ENCODE results near the gene SOSTDC1.
A peak's percentile ranks its signal among the peaks of the same experiment; 100 is the strongest.

Gene SOSTDC1

GRCh38 chr7:16431646-16432424 lies 33.7 kb downstream of the SOSTDC1 start:
- no peaks in the 10 kb centered on the region for H3K36me3 ChIP-seq (ENCODE audit: control insufficient read depth, insufficient read depth, low read length)
- H3K4me3 ChIP-seq (ENCODE audit: low read depth, low read length): no peak overlapping the region
- H3K27ac ChIP-seq (ENCODE audit: low read depth, low read length): no peak overlapping the region
- no peak overlapping the region for H3K9ac ChIP-seq (ENCODE audit: low read length)
- H3K9me3 ChIP-seq (ENCODE audit: control insufficient read depth, insufficient read depth, low read depth, low read length): no peaks in the 10 kb centered on the region
- no peaks in the 10 kb centered on the region for H3K4me1 ChIP-seq (ENCODE audit: control insufficient read depth, insufficient read depth, low read length)
- no peaks in the 10 kb centered on the region for H3K27me3 ChIP-seq (ENCODE audit: control insufficient read depth, insufficient read depth, low read length)

- H3K27ac ChIP-seq (ENCODE audit: low read depth, low read length): no peak overlapping the region
- no peak overlapping the region for H3K4me3 ChIP-seq (ENCODE audit: low read depth, low read length)
- no peaks in the 10 kb centered on the region for H3K27me3 ChIP-seq (ENCODE audit: control insufficient read depth, insufficient read depth, low read length)
- H3K9ac ChIP-seq (ENCODE audit: low read length): no peak overlapping the region
- no peaks in the 10 kb centered on the region for H3K4me1 ChIP-seq (ENCODE audit: control insufficient read depth, insufficient read depth, low read length)
- no peaks in the 10 kb centered on the region for H3K36me3 ChIP-seq (ENCODE audit: control insufficient read depth, insufficient read depth, low read length)
- H3K9me3 ChIP-seq (ENCODE audit: control insufficient read depth, insufficient read depth, low read depth, low read length): no peaks in the 10 kb centered on the region
Observed at GRCh38 chr7:16430133-16430532, 35.4 kb downstream of the SOSTDC1 start.

GRCh38 chr7:16428672-16429071 lies 36.9 kb downstream of the SOSTDC1 start:
- Histone ChIP-seq H3K27ac (ENCODE audit: low read depth, low read length) (no peak overlapping the region), H3K4me1 (ENCODE audit: control insufficient read depth, insufficient read depth, low read length) (no peaks in the 10 kb centered on the region), H3K9me3 (ENCODE audit: control insufficient read depth, insufficient read depth, low read depth, low read length) (no peaks in the 10 kb centered on the region), H3K36me3 (ENCODE audit: control insufficient read depth, insufficient read depth, low read length) (no peaks in the 10 kb centered on the region), H3K27me3 (ENCODE audit: control insufficient read depth, insufficient read depth, low read length) (no peaks in the 10 kb centered on the region), H3K4me3 (ENCODE audit: low read depth, low read length) (no peak overlapping the region), H3K9ac (ENCODE audit: low read length) (no peak overlapping the region)

GRCh38 chr7:16428182-16428581 lies 37.4 kb downstream of the SOSTDC1 start:
- H3K9ac ChIP-seq (ENCODE audit: low read length): no peak overlapping the region
- no peaks in the 10 kb centered on the region for H3K9me3 ChIP-seq (ENCODE audit: control insufficient read depth, insufficient read depth, low read depth, low read length)
- H3K27ac ChIP-seq (ENCODE audit: low read depth, low read length): no peak overlapping the region
- no peaks in the 10 kb centered on the region for H3K36me3 ChIP-seq (ENCODE audit: control insufficient read depth, insufficient read depth, low read length)
- no peak overlapping the region for H3K4me3 ChIP-seq (ENCODE audit: low read depth, low read length)
- H3K4me1 ChIP-seq (ENCODE audit: control insufficient read depth, insufficient read depth, low read length): no peaks in the 10 kb centered on the region
- H3K27me3 ChIP-seq (ENCODE audit: control insufficient read depth, insufficient read depth, low read length): no peaks in the 10 kb centered on the region

GRCh38 chr7:16423761-16424160 lies 41.8 kb downstream of the SOSTDC1 start:
- H3K36me3 ChIP-seq (ENCODE audit: control insufficient read depth, insufficient read depth, low read length): no peaks in the 10 kb centered on the region
- no peak overlapping the region for H3K4me3 ChIP-seq (ENCODE audit: low read depth, low read length)
- no peak overlapping the region for H3K9ac ChIP-seq (ENCODE audit: low read length)
- no peaks in the 10 kb centered on the region for H3K9me3 ChIP-seq (ENCODE audit: control insufficient read depth, insufficient read depth, low read depth, low read length)
- H3K27ac ChIP-seq (ENCODE audit: low read depth, low read length): no peak overlapping the region
- peaks cover 19% of the 10 kb centered on the region; the same call in 1 of the 2 replicates for H3K27me3 ChIP-seq (ENCODE audit: control insufficient read depth, insufficient read depth, low read length)
- peaks cover 16% of the 10 kb centered on the region for H3K4me1 ChIP-seq (ENCODE audit: control insufficient read depth, insufficient read depth, low read length)

GRCh38 chr7:16422917-16423316 lies 42.6 kb downstream of the SOSTDC1 start:
- Histone ChIP-seq H3K9ac (ENCODE audit: low read length) (no peak overlapping the region), H3K36me3 (ENCODE audit: control insufficient read depth, insufficient read depth, low read length) (no peaks in the 10 kb centered on the region), H3K4me1 (ENCODE audit: control insufficient read depth, insufficient read depth, low read length) (peaks cover 16% of the 10 kb centered on the region), H3K4me3 (ENCODE audit: low read depth, low read length) (no peak overlapping the region), H3K9me3 (ENCODE audit: control insufficient read depth, insufficient read depth, low read depth, low read length) (no peaks in the 10 kb centered on the region), H3K27ac (ENCODE audit: low read depth, low read length) (no peak overlapping the region), H3K27me3 (ENCODE audit: control insufficient read depth, insufficient read depth, low read length) (peaks cover 19% of the 10 kb centered on the region; the same call in 1 of the 2 replicates)

- Histone ChIP-seq H3K36me3 (ENCODE audit: control insufficient read depth, insufficient read depth, low read length) (no peaks in the 10 kb centered on the region), H3K27ac (ENCODE audit: low read depth, low read length) (no peak overlapping the region), H3K9me3 (ENCODE audit: control insufficient read depth, insufficient read depth, low read depth, low read length) (no peaks in the 10 kb centered on the region), H3K9ac (ENCODE audit: low read length) (no peak overlapping the region), H3K27me3 (ENCODE audit: control insufficient read depth, insufficient read depth, low read length) (peaks cover 19% of the 10 kb centered on the region; the same call in 1 of the 2 replicates), H3K4me3 (ENCODE audit: low read depth, low read length) (peak overlapping the region; percentile 74; the same call in 1 of the 2 replicates), H3K4me1 (ENCODE audit: control insufficient read depth, insufficient read depth, low read length) (peaks cover 16% of the 10 kb centered on the region)
Observed at GRCh38 chr7:16422103-16422435, 43.5 kb downstream of the SOSTDC1 start.

- Histone ChIP-seq H3K27me3 (ENCODE audit: control insufficient read depth, insufficient read depth, low read length) (peaks cover 19% of the 10 kb centered on the region; the same call in 1 of the 2 replicates), H3K4me3 (ENCODE audit: low read depth, low read length) (peak within 1 kb of the TSS; percentile 74), H3K36me3 (ENCODE audit: control insufficient read depth, insufficient read depth, low read length) (no peaks in the 10 kb centered on the region), H3K27ac (ENCODE audit: low read depth, low read length) (no peak within 1 kb of the TSS), H3K9ac (ENCODE audit: low read length) (peak within 1 kb of the TSS; percentile 64), H3K9me3 (ENCODE audit: control insufficient read depth, insufficient read depth, low read depth, low read length) (no peaks in the 10 kb centered on the region), H3K4me1 (ENCODE audit: control insufficient read depth, insufficient read depth, low read length) (peaks cover 16% of the 10 kb centered on the region)
Observed at GRCh38 chr7:16421333-16422102, 44.0 kb downstream of the SOSTDC1 start, which contains the start of gene CRPPA. Gene CRPPA, minus strand, starts transcription at chr7:16421538. Its CDS starts 216 bp downstream, at chr7:16421322.

- Histone ChIP-seq H3K36me3 (ENCODE audit: control insufficient read depth, insufficient read depth, low read length) (no peaks in the 10 kb centered on the region), H3K4me3 (ENCODE audit: low read depth, low read length) (peak overlapping the region; percentile 74), H3K4me1 (ENCODE audit: control insufficient read depth, insufficient read depth, low read length) (peaks cover 16% of the 10 kb centered on the region), H3K27me3 (ENCODE audit: control insufficient read depth, insufficient read depth, low read length) (peaks cover 19% of the 10 kb centered on the region; the same call in 1 of the 2 replicates), H3K9me3 (ENCODE audit: control insufficient read depth, insufficient read depth, low read depth, low read length) (no peaks in the 10 kb centered on the region), H3K9ac (ENCODE audit: low read length) (peak overlapping the region; percentile 64), H3K27ac (ENCODE audit: low read depth, low read length) (no peak overlapping the region)
Observed at GRCh38 chr7:16420649-16421332, 44.7 kb downstream of the SOSTDC1 start.

- Histone ChIP-seq H3K27me3 (ENCODE audit: control insufficient read depth, insufficient read depth, low read length) (peaks cover 19% of the 10 kb centered on the region; the same call in 1 of the 2 replicates), H3K4me1 (ENCODE audit: control insufficient read depth, insufficient read depth, low read length) (peaks cover 16% of the 10 kb centered on the region), H3K27ac (ENCODE audit: low read depth, low read length) (no peak overlapping the region), H3K4me3 (ENCODE audit: low read depth, low read length) (peak overlapping the region; percentile 74), H3K36me3 (ENCODE audit: control insufficient read depth, insufficient read depth, low read length) (no peaks in the 10 kb centered on the region), H3K9ac (ENCODE audit: low read length) (peak overlapping the region; percentile 64), H3K9me3 (ENCODE audit: control insufficient read depth, insufficient read depth, low read depth, low read length) (no peaks in the 10 kb centered on the region)
Observed at GRCh38 chr7:16420329-16420648, 45.2 kb downstream of the SOSTDC1 start.

- H3K4me1 ChIP-seq (ENCODE audit: control insufficient read depth, insufficient read depth, low read length): peaks cover 16% of the 10 kb centered on the region
- H3K27ac ChIP-seq (ENCODE audit: low read depth, low read length): no peak overlapping the region
- H3K9me3 ChIP-seq (ENCODE audit: control insufficient read depth, insufficient read depth, low read depth, low read length): no peaks in the 10 kb centered on the region
- H3K36me3 ChIP-seq (ENCODE audit: control insufficient read depth, insufficient read depth, low read length): no peaks in the 10 kb centered on the region
- H3K27me3 ChIP-seq (ENCODE audit: control insufficient read depth, insufficient read depth, low read length): peaks cover 19% of the 10 kb centered on the region; the same call in 1 of the 2 replicates
- H3K4me3 ChIP-seq (ENCODE audit: low read depth, low read length): peak overlapping the region; percentile 74
- H3K9ac ChIP-seq (ENCODE audit: low read length): no peak overlapping the region
Observed at GRCh38 chr7:16419859-16420258, 45.7 kb downstream of the SOSTDC1 start.
